KMS-11 (cell line): Measurements from ENCODE around the gene SNAP29.
"Not testable (repeated sequence)": the region's sequence is repeated elsewhere in the genome, so short reads cannot be mapped to it uniquely, and the experiment has no call there.

Experiments
- H2AFZ ChIP-seq: fragments of 200-600 bp; sonication (generic); 2 replicates; pipeline ENCODE4 v1.6.1; 2016; ENCODE audit warnings: antibody characterized with exemption, mixed run types, low read depth
- H3K27ac ChIP-seq: fragments of 200-600 bp; sonication (generic); 2 replicates; pipeline ENCODE4 v1.6.1; 2016; ENCODE audit warnings: mild to moderate bottlenecking, mixed run types
- H3K27me3 ChIP-seq: fragments of 200-600 bp; sonication (generic); 2 replicates; pipeline ENCODE4 v1.6.1; 2017; ENCODE audit warnings: mild to moderate bottlenecking, low read depth, mixed run types, moderate library complexity; ENCODE audit not compliant: insufficient read depth
- H3K36me3 ChIP-seq: fragments of 200-600 bp; sonication (generic); 2 replicates; pipeline ENCODE4 v1.6.1; 2017; ENCODE audit warnings: mild to moderate bottlenecking, mixed run types; ENCODE audit not compliant: insufficient read depth
- H3K4me1 ChIP-seq: fragments of 200-600 bp; sonication (generic); 2 replicates; pipeline ENCODE4 v1.6.1; 2016; ENCODE audit warnings: mild to moderate bottlenecking, low read depth, mixed run types; ENCODE audit not compliant: poor library complexity, severe bottlenecking
- H3K4me2 ChIP-seq: fragments of 200-600 bp; sonication (generic); 2 replicates; pipeline ENCODE4 v1.7.0; 2016; ENCODE audit warnings: mild to moderate bottlenecking, mixed run types
- H3K4me3 ChIP-seq: fragments of 200-600 bp; sonication (generic); IDR thresholded peaks from 2 replicates; pipeline ENCODE4 v1.6.1; 2017; ENCODE audit warnings: low read depth, low read length, mixed read lengths; ENCODE audit not compliant: insufficient read depth
- H3K79me2 ChIP-seq: fragments of 200-600 bp; sonication (generic); 2 replicates; pipeline ENCODE4 v1.6.1; 2016; ENCODE audit warnings: low read depth, mixed run types; ENCODE audit not compliant: insufficient read depth
- H3K9ac ChIP-seq: fragments of 200-600 bp; sonication (generic); 2 replicates; pipeline ENCODE4 v1.6.1; 2016; ENCODE audit warnings: mild to moderate bottlenecking, mixed run types
- H4K20me1 ChIP-seq: fragments of 200-600 bp; sonication (generic); 2 replicates; pipeline ENCODE4 v1.6.1; 2016; ENCODE audit warnings: mild to moderate bottlenecking, mixed run types; ENCODE audit not compliant: insufficient read depth
- TF ChIP-seq, protein P1 (sequence below): fragments of 200-600 bp; sonication (generic); conservative IDR thresholded peaks from 2 replicates; pipeline ENCODE4 v1.6.1; 2017; ENCODE audit warnings: low read depth, mild to moderate bottlenecking, antibody characterized with exemption, low read length, moderate library complexity, mixed read lengths

SNAP29 gene

DNA sequence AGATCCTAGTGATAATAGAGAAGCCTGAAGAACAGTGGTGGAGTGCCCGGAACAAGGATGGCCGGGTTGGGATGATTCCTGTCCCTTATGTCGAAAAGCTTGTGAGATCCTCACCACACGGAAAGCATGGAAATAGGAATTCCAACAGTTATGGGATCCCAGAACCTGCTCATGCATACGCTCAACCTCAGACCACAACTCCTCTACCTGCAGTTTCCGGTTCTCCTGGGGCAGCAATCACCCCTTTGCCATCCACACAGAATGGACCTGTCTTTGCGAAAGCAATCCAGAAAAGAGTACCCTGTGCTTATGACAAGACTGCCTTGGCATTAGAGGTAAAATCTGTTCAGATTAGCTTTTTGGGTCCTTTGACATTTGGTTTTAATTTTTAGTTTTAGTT is 75.1 kb downstream of the SNAP29 start:
- H3K4me2 ChIP-seq: no peak overlapping the region
- TF ChIP-seq, protein P1, sequence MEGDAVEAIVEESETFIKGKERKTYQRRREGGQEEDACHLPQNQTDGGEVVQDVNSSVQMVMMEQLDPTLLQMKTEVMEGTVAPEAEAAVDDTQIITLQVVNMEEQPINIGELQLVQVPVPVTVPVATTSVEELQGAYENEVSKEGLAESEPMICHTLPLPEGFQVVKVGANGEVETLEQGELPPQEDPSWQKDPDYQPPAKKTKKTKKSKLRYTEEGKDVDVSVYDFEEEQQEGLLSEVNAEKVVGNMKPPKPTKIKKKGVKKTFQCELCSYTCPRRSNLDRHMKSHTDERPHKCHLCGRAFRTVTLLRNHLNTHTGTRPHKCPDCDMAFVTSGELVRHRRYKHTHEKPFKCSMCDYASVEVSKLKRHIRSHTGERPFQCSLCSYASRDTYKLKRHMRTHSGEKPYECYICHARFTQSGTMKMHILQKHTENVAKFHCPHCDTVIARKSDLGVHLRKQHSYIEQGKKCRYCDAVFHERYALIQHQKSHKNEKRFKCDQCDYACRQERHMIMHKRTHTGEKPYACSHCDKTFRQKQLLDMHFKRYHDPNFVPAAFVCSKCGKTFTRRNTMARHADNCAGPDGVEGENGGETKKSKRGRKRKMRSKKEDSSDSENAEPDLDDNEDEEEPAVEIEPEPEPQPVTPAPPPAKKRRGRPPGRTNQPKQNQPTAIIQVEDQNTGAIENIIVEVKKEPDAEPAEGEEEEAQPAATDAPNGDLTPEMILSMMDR: no peak
- no peak overlapping the region for H3K4me3 ChIP-seq
- H3K27ac ChIP-seq: no peak overlapping the region
- peaks cover 12% of the 10 kb centered on the region for H3K4me1 ChIP-seq
- no peaks in the 10 kb centered on the region for H3K27me3 ChIP-seq
- H3K9ac ChIP-seq: no peak overlapping the region
- H3K36me3 ChIP-seq: no peaks in the 10 kb centered on the region
- no peak overlapping the region for H2AFZ ChIP-seq
- H3K79me2 ChIP-seq: peaks cover 96% of the 10 kb centered on the region
- H4K20me1 ChIP-seq: peaks cover 51% of the 10 kb centered on the region

DNA sequence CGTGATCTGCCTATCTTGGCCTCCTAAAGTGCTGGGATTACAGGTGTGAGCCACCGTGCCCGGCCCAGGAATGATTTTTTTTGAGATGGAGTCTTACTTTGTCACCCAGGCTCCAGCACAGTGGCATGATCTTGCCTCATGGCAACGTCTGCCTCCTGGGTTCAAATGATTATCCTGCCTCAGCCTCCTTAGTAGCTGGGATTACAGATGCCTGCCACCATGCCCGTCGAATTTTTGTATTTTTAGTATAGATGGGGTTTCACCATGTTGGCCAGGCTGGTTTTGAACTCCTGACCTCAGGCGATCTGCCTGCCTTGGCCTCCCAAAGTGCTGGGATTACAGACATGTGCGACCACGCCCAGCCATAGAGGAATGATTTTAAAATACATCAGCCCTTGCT is 76.2 kb downstream of the SNAP29 start:
- H3K27me3 ChIP-seq, H3K4me3 ChIP-seq, H2AFZ ChIP-seq, H3K4me2 ChIP-seq, H3K36me3 ChIP-seq, H3K27ac ChIP-seq, H3K9ac ChIP-seq: not testable (repeated sequence)
- peaks cover 16% of the 10 kb centered on the region for H3K4me1 ChIP-seq
- H3K79me2 ChIP-seq: peaks cover 98% of the 10 kb centered on the region
- H4K20me1 ChIP-seq: peaks cover 57% of the 10 kb centered on the region

DNA sequence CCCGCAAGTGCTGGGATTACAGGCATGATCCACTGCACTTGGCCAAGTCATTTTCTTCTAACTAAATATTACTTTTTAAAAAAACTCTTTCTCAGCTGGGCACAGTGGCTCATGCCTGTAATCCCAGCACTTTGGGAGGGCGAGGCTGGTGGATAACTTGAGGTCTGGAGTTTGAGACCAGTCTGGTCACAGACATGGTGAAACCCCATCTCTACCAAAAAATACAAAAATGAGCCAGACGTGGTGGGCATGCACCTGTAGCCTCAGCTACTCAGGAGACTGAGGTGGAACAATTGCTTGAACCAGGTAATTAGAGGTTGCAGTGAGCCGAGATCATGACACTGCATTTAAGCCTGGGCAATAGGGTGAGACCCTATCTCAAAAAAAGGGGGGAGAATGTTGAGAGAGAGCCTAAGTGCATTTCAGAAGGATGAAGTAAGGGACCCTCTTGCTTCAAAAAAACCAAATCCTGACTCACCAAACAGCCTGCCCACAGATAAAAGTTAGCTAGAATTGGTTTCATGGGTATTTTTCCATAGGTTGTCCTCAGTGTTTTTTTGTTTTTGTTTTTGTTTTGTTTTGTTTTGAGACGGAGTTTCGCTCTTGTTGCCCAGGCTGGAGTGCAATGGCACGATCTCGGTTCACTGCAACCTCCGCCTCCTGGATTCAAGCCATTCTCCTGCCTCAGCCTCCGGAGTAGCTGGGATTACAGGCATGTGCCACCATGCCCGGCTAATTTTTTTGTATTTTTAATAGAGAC is 77.2 kb downstream of the SNAP29 start:
- not testable (repeated sequence) for H3K27me3 ChIP-seq, H3K36me3 ChIP-seq, H3K4me2 ChIP-seq, H3K4me3 ChIP-seq, H3K9ac ChIP-seq, H3K27ac ChIP-seq, H2AFZ ChIP-seq
- peaks cover 22% of the 10 kb centered on the region for H3K4me1 ChIP-seq
- H3K79me2 ChIP-seq: peaks cover 98% of the 10 kb centered on the region
- peaks cover 59% of the 10 kb centered on the region for H4K20me1 ChIP-seq

DNA sequence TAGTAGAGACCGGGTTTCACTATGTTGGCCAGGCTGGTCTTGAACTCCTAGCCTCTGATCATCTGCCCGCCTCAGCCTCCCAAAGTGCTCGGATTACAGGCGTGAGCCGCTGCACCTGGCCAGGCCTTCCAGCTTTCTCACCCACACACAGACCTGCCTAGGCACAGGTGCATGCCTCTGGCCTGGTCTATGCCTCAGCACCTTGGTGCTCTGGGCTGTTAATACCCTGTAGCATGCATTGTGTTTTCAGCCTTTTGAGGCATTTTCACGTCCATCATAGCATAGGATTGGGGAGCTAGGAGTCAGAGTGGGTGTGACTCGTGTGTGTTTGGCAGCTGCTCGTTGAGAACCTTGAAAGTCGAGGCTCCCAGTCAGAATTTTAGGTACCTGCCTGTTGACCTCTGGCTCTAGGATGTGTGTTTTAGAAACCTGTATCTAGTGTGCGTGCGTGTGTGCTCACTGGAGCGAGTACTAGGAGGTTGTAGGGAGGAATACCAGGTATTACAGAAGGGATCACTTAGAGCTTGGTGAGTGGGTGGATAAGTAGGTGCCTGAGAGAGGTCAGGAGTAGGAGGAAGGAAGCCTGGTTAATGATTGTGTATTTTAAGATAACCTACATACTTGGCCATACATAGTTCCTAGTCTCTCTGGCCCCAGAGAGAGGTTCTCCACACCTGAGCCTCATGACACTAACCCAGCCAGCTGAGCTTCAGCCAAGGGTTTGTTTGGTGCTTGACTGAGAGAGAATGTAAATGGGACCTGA is 78.4 kb downstream of the SNAP29 start:
- TF ChIP-seq, protein P1: no peak
- no peak overlapping the region for H3K27ac ChIP-seq
- H3K4me2 ChIP-seq: no peak overlapping the region; the same call in 1 of the 2 replicates
- peaks cover 22% of the 10 kb centered on the region for H3K4me1 ChIP-seq
- H3K36me3 ChIP-seq: no peaks in the 10 kb centered on the region
- H3K79me2 ChIP-seq: peaks cover 98% of the 10 kb centered on the region
- H3K27me3 ChIP-seq: no peaks in the 10 kb centered on the region
- no peak overlapping the region for H2AFZ ChIP-seq
- no peak overlapping the region for H3K4me3 ChIP-seq
- no peak overlapping the region for H3K9ac ChIP-seq
- H4K20me1 ChIP-seq: peaks cover 61% of the 10 kb centered on the region

DNA sequence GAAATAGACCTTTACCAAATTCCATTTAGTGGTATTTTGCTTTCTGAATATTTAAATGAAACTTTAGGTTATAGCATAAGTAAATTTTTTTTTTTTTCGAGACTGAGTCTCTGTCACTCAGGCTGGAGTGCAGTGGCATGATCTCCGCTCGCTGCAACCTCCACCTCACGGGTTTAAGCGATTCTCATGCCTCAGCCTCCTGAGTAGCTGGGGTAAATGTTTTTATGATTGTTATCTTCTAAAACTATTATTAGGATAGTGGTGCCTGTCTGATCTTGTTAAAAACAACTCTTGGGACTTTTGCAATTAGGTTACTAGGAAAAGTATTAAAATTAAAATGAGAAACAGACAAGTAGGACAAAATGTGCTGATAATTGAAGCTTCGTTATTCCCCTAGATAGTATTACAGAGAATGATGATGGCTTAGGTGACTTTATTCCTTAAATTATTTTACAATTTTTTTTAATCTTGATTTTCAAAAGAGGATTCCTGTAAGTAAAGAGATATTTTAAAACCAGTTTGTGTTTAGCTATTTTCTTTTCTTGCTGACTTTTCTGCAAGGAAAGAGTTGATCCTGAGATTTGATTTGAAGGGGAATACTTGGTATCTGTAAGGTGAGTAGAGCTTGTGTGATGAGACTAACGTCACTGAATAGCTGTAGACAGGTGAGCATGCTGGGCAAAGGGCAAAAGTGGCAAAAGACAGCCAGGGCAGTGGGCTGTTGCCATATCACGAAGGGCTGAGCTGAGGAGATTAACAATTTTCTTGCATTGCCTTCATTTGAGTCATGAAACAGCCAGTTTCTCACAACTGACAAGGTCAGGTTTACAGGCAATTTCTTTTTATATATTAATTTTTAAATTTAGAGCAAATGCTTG is 79.2 kb downstream of the SNAP29 start:
- Histone ChIP-seq H3K9ac (no peak overlapping the region), H3K27me3 (no peaks in the 10 kb centered on the region), H3K4me3 (no peak overlapping the region), H3K79me2 (peaks cover 98% of the 10 kb centered on the region), H3K4me2 (no peak overlapping the region), H3K4me1 (peaks cover 26% of the 10 kb centered on the region), H3K27ac (no peak overlapping the region), H3K36me3 (no peaks in the 10 kb centered on the region), H2AFZ (no peak overlapping the region), H4K20me1 (peaks cover 68% of the 10 kb centered on the region)
- TF ChIP-seq, protein P1: no peak

DNA sequence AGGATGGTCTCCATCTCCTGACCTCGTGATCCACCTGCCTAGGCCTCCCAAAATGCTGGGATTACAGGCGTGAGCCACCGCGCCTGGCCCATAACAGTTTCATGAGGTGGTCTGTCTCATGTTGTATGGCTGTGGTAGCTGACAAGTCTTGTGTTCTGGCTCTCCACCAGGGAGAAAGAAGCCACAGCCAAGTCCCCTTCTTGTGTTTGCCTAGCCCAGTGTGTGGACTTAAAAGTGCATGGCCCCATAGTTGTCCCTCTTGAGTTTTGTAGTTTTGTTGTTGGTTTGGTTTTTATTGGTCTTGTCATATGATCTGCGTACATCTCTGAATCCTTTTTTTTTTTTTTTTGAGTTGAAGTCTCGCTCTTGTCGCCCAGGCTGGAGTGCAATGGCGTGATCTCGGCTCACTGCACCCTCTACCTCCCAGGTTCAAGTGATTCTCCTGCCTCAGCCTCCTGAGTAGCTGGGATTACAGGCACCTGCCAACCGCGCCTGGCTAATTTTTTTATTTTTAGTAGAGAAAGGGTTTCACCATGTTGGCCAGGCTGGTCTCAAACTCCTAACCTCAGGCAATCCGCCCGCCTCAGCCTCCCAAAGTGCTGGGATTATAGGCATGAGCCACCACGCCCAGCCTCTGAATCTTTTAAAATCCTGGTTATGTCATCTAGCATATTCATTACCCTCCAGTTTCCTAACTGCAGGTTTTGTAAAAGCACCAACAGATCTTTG is 80.8 kb downstream of the SNAP29 start:
- H3K4me1 ChIP-seq: peaks cover 28% of the 10 kb centered on the region
- not testable (repeated sequence) for H3K27ac ChIP-seq, H3K36me3 ChIP-seq, H3K27me3 ChIP-seq, H3K4me2 ChIP-seq, H2AFZ ChIP-seq, H3K4me3 ChIP-seq, H3K9ac ChIP-seq
- H4K20me1 ChIP-seq: peaks cover 71% of the 10 kb centered on the region
- H3K79me2 ChIP-seq: peaks cover 98% of the 10 kb centered on the region
